HUDEP-2 (cell line): ENCODE results near the gene ANKRD28.

Experiments used
- DNase-seq, 76 experiments: peaks; one replicate each; lab custom pipeline; 2025; ENCODE audit not compliant: unreplicated experiment in 76 of 76; lab: John Stamatoyannopoulos, UW

Gene ANKRD28

DNA sequence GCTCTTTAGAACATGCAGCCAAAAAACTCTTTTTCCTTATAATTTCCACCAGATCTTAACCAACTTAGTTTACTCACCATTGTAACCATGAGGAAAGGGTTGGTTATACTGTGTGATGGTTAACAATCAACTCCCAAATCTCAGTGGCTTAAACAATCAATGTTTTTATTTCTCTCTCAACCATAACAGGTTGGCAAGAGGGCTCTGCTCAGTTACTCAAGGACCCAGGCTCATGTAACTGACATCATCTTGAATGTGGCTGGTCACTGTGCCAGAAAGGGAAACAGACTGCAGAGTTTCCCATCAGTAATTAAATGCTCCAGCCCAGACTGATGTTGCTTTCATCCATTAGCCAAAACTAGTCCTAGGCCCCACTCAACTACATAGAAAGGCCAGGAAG, 69.0 kb downstream of the ANKRD28 start:
- DNase-seq: no peak

DNA sequence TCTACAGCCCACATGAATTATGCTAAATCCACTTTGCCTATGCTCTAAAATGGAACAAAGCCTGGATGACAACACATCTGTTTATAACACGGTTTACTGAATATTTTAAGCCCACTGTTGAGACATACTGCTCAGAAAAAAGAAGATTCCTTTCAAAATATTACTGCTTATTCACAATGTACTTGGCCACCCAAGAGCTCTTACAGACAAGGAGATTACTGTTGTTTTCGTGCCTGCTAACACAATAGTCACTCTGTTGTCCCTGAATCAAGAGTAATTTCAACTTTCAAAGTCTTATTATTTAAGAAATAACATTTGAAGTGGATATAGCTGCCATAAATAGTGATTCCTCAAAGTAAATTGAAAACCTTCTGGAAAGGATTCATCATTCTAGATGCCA, 70.9 kb downstream of the ANKRD28 start:
- no peak for DNase-seq

DNA sequence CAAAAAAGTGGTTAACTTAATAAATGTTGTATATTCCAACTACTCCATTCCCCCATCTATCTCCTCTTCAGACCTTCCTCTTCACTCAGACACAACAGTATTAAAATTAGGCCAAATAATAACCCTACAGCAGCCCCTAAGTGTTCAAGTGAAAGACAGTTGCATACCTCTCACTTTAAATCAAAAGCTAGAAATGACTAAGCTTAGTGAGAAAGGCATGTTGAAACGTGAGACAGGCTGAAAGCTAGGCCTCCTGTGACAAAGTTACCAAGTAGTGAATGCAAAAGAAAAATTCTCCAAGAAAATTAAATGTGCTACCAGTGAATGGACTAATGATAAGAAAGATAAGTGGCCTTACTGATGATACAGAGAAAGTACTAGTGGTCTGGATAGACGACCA, 71.7 kb downstream of the ANKRD28 start:
- no peak for DNase-seq

DNA sequence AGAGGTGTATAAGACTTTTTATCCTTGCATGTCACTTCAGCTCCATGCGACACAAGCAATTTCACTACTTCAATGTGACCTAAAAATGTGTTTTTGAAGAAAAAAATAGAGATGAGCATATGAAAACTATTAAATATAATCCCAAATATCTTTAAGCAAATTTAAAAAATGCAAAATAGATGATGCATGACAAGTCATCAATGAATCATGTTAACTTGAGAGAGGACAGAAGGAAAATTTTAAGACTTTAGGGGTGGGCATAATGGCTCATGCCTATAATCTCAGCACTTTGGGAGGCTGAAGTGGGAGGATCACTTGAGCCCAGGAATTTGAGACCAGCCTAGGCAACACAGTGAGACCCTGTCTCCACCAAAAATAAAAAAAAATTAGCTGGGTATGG, 73.3 kb downstream of the ANKRD28 start:
- DNase-seq: no peak

DNA sequence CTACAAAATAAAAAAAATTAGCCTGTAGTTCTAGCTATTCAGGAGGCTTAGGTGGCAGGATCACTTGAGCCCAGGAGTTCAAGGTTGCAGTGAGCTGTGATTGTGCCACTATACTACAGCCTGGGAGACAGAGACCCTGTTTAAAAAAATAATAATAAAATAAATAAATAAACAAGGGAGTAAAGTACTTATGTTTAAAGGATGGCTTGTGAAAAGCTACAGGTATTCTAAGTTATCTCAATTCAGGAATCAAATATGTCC, 74.2 kb downstream of the ANKRD28 start:
- no peak for DNase-seq

DNA sequence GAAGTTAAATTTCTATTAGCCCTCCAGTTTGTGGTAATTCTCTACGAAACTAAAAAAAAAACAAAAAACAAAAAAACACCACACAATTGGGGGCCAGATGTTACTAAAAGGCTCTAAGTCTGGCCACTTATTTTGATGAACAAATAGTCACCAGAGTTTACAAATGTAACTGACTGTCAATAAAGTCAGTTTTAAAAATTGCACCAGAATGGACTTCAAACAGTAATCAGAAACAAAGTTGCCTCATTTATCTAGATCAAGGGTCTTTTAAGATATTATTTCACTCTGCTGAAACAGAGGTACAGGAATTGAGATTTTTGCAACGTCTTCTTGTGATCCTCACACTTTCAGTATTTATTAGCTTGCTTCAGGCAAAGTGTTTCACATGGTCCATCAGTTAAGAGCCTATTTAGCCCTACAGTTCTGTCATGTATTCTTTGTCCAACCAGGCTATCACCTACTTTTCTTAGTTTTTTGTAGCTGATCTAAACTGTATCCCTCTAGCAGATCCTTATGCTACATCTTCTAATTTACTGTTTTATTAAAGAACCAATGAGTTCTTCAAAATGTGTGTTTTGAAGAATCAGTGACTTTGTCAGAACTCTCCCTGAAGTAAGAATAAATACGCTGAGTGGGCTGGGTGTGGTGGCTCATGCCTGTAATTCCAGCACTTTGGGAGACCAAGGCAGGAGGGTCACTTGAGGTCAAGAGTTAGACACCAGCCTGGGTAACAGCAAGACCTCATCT, 74.7 kb downstream of the ANKRD28 start:
- DNase-seq: no peak

DNA sequence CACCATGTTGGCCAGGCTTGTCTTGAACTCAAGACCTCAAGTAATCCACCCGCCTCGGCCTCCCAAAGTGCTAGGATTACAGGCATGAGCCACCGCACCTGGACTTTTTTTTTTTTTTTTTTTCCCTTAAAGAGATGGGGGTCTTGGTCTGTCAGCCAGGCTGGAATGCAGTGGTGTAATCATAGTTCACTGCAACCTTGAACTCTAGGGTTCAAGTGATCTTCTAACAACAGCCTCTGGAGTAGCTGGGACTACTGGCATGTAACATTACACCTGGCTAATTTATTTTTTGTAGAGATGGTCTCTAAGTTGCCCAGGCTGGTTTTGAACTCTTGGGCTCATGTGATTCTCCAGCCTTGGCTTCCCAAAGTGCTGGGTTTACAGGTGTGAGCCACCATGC, 81.6 kb downstream of the ANKRD28 start:
- DNase-seq: no peak

DNA sequence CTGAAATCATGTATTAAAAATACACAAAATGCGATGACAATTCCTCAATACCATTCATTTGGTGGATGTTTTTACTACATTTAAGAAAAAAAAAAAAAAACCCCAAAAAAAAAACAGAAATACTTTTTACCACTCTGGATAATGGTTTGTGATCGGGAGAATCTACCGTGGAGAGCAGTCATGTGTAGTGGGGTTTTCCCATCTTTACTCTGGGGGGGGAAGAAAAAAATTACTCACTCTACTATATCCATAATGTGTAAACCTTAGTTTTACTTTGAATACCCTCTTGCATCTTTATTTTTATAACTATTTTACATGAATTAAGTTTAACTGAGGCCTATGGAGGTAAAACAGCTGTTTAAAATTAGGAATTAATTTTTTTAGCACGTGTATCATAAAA, 83.3 kb downstream of the ANKRD28 start:
- no peak for DNase-seq

DNA sequence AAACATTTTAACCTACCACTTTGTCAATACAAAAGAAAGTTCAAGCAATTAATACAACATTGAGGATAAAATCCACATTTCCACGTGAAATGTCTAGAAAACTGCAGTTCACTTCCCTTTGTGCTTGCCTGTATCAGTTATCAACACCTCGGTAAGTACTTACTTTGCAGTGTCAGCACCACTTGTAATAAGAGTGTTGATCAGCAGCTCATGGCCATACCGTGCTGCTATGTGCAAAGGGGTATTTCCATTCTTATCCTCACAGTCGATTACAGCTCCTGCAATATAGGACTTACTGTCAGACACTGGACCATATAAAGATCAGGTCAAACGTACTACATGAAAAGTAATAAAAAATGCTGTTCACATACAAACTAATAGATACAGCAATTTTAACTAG, 84.4 kb downstream of the ANKRD28 start:
- no peak for DNase-seq

DNA sequence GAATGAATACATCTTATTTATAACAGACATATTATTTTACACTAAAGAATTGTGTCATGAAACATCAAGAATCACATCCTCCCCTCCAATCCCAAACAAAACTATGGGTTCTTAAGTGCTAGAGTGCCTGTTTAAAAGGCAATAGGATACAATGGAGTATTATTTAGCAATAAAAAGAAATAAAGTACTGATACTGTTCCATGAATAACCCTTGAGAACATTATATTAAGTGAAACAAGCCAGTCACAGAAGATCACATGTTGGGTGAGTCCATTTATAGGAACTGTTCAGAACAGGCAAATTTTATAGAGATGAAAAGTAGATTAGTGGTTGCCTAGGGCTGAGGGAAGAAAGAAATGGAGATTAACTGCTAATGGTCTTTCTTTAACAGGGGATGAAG, 86.5 kb downstream of the ANKRD28 start:
- no peak for DNase-seq

DNA sequence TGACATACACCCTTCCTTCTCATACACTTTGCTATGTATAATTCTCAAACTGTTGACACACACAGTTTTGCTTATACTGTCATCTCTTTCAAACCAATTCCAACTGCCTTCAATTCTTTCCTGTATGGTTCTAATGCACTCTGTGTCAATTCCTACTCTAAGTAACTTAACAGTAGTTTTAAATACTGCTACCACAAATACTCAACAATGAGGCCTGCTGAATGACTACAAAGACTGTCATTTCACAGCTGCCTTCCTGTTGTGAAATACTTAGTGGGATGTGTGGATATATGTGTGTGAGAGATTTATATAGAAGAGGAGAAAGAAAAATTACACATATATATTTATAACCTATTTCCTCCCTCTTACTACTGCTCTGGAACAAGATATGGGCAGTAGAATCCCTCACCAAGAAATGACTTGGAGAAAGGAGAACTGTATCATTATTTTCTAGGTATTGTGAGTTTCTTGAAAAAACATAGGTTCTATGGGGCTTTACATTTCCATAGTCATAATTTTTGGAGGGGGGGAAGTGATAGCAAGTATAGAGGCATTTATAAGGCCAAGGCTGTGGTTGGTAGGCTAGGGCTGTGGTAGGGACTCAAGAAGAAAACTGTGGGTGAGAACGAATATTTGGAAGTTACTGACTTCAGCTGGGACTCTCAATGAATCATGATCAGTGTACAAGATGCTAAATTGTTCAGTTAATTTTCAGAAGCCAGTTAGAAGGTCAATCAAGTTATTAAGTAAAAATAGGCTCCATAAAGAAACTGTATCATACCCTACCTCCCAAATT, 88.7 kb downstream of the ANKRD28 start:
- DNase-seq: no peak

DNA sequence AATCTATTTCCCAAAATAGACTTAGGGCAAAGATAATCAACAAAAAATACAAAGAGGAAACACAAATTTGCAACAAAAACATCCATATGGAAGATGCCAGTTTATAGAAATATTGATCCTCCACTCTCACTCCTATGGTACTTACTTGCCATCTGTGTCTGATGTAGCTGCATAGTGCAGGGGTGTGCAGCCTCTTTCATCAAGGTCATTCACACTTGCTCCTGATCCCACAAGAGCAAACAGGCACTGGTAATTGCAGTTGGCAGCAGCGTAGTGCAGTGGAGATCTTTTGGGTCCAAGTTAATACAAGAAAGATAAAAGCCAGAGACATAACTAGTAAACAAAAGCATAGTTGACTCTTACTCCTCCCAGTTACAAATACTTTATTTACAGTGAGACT, 90.0 kb downstream of the ANKRD28 start:
- DNase-seq: no peak

DNA sequence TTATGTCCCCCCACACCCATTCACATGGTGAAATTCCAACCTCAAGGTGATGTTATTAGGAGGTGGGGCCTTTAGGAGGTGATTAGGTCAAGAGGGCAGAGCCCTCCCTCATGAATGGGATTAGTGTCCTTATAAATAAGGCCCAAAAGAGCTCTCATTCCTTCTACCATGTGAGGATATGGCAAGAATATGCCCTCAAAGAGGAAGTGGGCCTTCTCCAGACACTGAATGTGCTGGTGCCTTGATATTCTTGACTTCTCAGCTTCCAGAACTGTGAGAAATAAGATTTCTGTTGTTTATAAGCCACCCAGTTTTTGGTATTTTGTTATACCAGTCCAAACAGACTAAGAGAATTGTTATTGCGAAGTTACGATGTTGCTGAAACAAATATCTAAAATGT, 94.4 kb downstream of the ANKRD28 start:
- DNase-seq: no peak

DNA sequence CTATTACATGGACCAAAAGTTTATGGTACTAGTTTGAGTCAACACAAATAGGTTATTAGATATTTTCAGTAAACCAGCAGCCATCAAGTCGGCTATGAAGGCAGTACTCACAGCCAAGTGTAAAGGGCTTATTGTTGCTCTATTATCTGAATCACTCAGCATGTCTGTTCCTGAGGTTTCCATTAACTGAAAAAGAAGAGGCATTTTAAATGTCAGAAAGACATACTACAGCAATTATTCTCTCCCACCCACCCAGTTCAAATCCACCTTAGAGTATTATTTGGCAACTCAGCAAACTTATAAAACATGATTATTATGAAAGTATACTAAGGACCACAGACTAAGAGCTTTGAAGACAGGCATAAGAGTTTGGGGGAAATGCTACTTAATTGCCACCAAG, 103.2 kb downstream of the ANKRD28 start:
- DNase-seq: no peak

DNA sequence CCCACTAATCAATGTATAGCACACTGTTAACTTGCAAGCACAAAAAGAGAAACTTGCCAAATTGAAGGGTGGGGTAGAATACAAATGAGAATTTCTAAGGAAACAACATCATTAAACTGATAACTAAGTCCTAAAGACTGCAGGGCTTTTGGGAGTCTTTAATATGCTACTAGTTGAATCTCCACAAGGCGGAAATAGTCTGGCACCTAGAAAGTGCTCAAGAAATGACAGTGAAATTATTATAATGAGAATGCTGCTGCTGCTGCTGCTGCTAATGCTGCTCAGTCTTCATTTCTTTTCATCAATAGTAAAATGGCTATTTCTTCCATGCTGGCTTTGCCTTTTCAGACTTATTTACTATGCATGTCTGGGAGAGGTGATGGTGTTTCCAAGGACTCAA, 104.4 kb downstream of the ANKRD28 start:
- no peak for DNase-seq

DNA sequence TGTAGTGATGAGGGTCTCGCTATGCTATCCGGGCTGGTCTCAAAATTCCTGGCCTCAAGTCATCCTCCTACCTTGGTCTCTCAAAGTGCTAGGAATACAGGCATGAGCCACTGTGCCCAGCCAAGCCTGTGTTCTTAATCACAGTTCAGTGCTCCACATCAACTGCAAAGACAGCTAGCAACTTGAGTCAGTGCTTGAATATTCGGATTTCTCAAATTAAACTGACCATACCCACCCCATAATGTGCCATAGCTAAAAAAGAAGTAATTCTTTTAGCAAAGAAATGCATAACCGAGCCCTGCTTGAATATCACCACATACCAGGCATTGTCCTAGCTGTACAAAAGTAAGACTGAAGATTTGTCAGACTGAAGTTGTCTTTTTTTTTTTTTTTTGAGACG, 107.0 kb downstream of the ANKRD28 start:
- DNase-seq: no peak

DNA sequence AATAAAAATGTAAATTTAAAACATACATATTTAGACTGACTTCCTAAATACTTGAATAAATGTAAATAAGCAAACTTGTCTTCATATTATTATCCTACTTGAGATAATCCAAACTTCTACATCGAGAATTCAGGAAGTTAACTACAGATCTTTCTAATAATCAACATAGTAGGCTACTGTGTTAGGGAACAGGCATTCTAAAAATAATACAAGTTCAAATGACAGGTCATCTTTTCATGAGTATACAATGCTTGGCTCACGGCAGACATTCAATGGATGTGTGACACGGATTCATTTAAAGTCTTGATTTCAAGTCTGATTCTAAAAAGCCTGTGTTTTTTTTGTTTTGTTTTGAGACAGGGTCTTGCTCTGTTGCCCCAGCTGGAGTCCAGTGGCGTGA, 107.5 kb downstream of the ANKRD28 start:
- DNase-seq: no peak

DNA sequence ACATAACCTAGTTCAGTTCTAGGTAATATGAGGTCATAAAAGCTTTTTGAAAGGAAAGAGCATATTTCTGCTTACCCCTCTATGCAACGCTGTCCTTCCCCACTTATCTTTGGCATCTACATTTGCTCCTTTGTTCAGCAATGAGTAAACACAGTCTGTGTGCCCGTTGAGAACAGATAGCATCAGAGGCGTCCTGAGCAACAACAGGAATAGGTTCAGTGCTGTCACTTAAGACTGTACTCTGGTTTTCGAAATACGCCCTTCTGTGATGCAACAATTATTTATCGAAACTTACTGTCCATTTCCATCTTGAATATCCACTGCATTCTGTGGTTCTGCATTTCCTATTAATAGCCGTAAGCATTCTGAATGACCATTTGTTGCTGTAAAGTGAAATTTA, 111.9 kb downstream of the ANKRD28 start:
- DNase-seq: peak in 23 of 76 experiments; percentile 1 to 54 (median 10)

DNA sequence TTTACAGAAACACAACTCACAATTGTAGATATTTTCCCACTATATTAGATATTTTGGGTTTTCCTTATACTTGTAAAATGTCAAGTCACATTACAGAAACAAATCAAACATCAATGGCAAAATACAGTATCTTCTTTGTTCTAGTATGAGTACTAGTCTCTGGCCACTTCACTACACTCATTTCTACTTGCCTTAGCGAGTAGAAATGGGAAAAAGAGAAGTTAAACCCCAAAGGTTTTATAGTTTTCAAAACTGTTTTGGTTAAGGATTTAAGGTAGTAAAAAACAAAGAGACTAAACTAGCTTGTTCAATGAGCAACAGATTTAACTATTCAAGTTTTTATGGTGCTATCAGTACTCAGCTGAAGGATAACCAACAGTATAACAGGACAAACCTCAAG, 114.5 kb downstream of the ANKRD28 start:
- no peak for DNase-seq

DNA sequence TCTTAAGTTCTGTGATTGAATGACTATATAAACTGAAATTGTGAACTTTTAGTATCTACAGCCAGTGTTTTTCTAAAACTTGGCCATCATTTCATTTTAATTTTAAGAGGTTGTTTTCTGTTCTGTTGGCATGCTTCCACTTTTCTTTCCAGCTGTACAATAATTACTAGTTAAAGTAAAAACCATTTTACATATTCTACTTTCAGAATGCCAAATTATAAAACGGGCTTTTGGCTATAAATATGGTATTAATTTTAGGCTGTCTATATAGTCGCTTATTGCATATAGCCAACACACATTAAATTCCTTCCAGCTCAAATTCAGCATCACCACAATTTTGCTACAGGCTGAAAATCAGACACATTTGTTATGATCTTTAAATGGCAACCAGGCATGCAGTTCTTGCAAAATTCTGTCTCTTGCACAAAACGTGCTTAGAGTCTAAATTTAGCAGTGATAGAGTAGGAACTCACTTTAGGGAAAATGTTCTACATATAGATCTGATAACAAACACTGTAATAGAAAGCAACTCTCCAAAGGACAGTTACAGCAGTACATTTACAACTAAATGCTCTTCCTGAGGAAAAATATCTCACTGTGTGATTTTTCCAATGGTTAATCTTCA, 115.1 kb downstream of the ANKRD28 start:
- DNase-seq: no peak

DNA sequence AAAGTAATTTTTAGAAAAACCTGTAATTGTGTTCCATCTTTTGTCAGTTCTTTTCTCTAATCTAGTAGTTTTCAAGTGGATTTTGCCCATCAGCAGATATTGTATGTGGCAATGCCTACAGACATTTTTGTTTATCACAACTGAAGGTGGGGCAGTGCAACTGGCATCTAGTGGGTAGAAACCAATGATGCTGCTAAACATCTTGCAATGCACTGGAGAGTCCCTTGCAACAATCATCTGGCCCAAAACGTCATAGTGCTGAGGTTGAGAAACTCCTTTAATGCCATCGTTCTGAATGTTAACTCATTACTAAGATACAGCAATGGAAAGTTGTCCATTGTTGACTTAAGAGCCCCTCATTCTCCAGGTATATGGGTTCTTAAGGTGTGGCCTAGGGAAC, 116.1 kb downstream of the ANKRD28 start:
- no peak for DNase-seq

DNA sequence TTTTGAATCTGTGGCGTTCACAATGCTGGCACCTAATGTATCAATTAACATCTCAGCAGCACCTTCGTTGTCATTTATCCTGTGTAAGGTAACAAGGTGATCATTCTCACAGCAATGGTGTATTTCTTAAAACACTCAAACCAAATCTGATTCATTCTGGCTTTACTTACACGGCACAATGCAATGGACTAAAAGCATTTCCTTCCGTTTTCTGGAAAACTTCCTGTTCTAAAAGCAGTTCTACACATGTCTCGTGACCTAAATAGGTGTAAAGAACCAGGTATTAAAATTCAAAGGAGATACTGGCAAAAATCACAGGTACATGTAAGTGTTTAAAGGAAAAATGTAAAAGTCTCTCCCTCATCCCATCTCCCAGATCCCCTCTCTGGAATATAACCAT, 118.5 kb downstream of the ANKRD28 start:
- no peak for DNase-seq
